Activated naive CD8-positive, alpha-beta T cell treated with anti-CD3 and anti-CD28 coated beads, Interleukin-2, amount 10 ng/mL, durations not matched to agents 7 days and 5 days (primary cell): ENCODE results near the gene LYRM7. TPM values are rescaled to one million over a fixed set of nuclear protein-coding genes. Genes with fewer than 3 reads are reported as not detected.
"Not testable (repeated sequence)": the region's sequence is repeated elsewhere in the genome, so short reads cannot be mapped to it uniquely, and the experiment has no call there.

Experiments used
- ATAC-seq: fragments of 150-1000 bp; cut with Tn5 transposase; one replicate; pipeline ENCODE4 v1.10.0; 2021; ENCODE audit warnings: low read depth, moderate library complexity
- POLR2A ChIA-PET: fragments of 350-600 bp; sonication (Branson Sonifier 250); formaldehyde crosslinking; loops from one replicate; lab custom pipeline; 2021; ENCODE audit warnings: antibody characterized with exemption; lab: Charles Lee
- DNase-seq: peaks from one replicate; pipeline ENCODE4 v3.0.0; 2021
- H3K27ac Mint-ChIP-seq: one replicate; pipeline ENCODE4 v1.8.0; 2022; ENCODE audit warnings: mild to moderate bottlenecking, mixed read lengths
- H3K27me3 Mint-ChIP-seq: one replicate; pipeline ENCODE4 v1.8.0; 2022; ENCODE audit warnings: mild to moderate bottlenecking, moderate library complexity, mixed read lengths
- H3K36me3 Mint-ChIP-seq: one replicate; pipeline ENCODE4 v1.8.0; 2021; ENCODE audit warnings: mild to moderate bottlenecking, mixed read lengths
- H3K4me1 Mint-ChIP-seq: one replicate; pipeline ENCODE4 v1.8.0; 2021; ENCODE audit warnings: mixed read lengths
- H3K4me3 Mint-ChIP-seq: one replicate; pipeline ENCODE4 v1.8.0; 2022; ENCODE audit warnings: mild to moderate bottlenecking, moderate library complexity, mixed read lengths
- H3K9me3 Mint-ChIP-seq: one replicate; pipeline ENCODE4 v1.8.0; 2021; ENCODE audit warnings: mixed read lengths
- total RNA-seq, 2 experiments: library from RNA; stranded (reverse); gene quantifications; one replicate each; pipeline ENCODE4 v1.2.3, GENCODE V29; 2021

Gene LYRM7
- total RNA-seq, result 10 to 100 TPM; 15.0 to 18.2 TPM

- peaks cover 39% of the 10 kb centered on the region for H3K4me1 Mint-ChIP-seq
- H3K9me3 Mint-ChIP-seq, result no peaks in the 10 kb centered on the region
- H3K4me3 Mint-ChIP-seq, result peak within 1 kb of the TSS; percentile 97
- POLR2A ChIA-PET, result interaction anchor here (1.0 to 1.4 kb wide), 6 partner anchors 53 to 95 kb away, joined by 3 to 5 read pairs (median 4); partner anchors contain the start of gene CDC42SE2
- H3K36me3 Mint-ChIP-seq, result peaks cover 2% of the 10 kb centered on the region
- H3K27me3 Mint-ChIP-seq, result no peaks in the 10 kb centered on the region
- DNase-seq (peak; percentile 83), ATAC-seq (peak; percentile 96)
- H3K27ac Mint-ChIP-seq, result peak within 1 kb of the TSS; percentile 94
Observed at GRCh38 chr5:131170540-131171275, at the start of gene LYRM7. Gene LYRM7 (plus strand): TSS chr5:131170944. CDS start chr5:131171021, 77 bp downstream.

- DNase-seq, H3K4me3 Mint-ChIP-seq, H3K4me1 Mint-ChIP-seq, ATAC-seq, H3K27me3 Mint-ChIP-seq, POLR2A ChIA-PET, H3K36me3 Mint-ChIP-seq, H3K27ac Mint-ChIP-seq: not testable (repeated sequence)
- peaks cover 14% of the 10 kb centered on the region for H3K9me3 Mint-ChIP-seq
Observed at GRCh38 chr5:131127244-131127643, 43.5 kb upstream of the LYRM7 start.

GRCh38 chr5:131129306-131129705, 41.4 kb upstream of the LYRM7 start:
- H3K4me1 Mint-ChIP-seq, result no peaks in the 10 kb centered on the region
- DNase-seq (no peak), ATAC-seq (no peak)
- H3K27me3 Mint-ChIP-seq, result no peaks in the 10 kb centered on the region
- H3K36me3 Mint-ChIP-seq, result no peaks in the 10 kb centered on the region
- no peak overlapping the region for H3K27ac Mint-ChIP-seq
- POLR2A ChIA-PET, result no interaction called here
- peaks cover 14% of the 10 kb centered on the region for H3K9me3 Mint-ChIP-seq
- H3K4me3 Mint-ChIP-seq, result no peak overlapping the region

GRCh38 chr5:131133091-131133490, 37.7 kb upstream of the LYRM7 start:
- POLR2A ChIA-PET, H3K36me3 Mint-ChIP-seq, H3K4me1 Mint-ChIP-seq, H3K27ac Mint-ChIP-seq, ATAC-seq, H3K4me3 Mint-ChIP-seq, H3K27me3 Mint-ChIP-seq, DNase-seq: not testable (repeated sequence)
- H3K9me3 Mint-ChIP-seq, result peaks cover 10% of the 10 kb centered on the region

GRCh38 chr5:131138406-131138805, 32.3 kb upstream of the LYRM7 start:
- H3K27ac Mint-ChIP-seq, ATAC-seq: not testable (repeated sequence)

GRCh38 chr5:131139321-131139720, 31.4 kb upstream of the LYRM7 start:
- Mint-ChIP-seq H3K4me3 (no peak overlapping the region), H3K4me1 (no peaks in the 10 kb centered on the region), H3K27ac (no peak overlapping the region), H3K27me3 (peaks cover 2% of the 10 kb centered on the region), H3K9me3 (peaks cover 8% of the 10 kb centered on the region), H3K36me3 (peaks cover 2% of the 10 kb centered on the region)
- ATAC-seq (no peak), DNase-seq (no peak)
- POLR2A ChIA-PET, result no interaction called here

More at GRCh38 chr5:131138406-131138805, 32.3 kb upstream of the LYRM7 start:
- H3K4me1 Mint-ChIP-seq, POLR2A ChIA-PET, H3K9me3 Mint-ChIP-seq, H3K4me3 Mint-ChIP-seq, DNase-seq, H3K27me3 Mint-ChIP-seq, H3K36me3 Mint-ChIP-seq: not testable (repeated sequence)

- DNase-seq (no peak), ATAC-seq (no peak)
- no peak overlapping the region for H3K4me3 Mint-ChIP-seq
- H3K27ac Mint-ChIP-seq, result no peak overlapping the region
- POLR2A ChIA-PET, result no interaction called here
- H3K4me1 Mint-ChIP-seq, result no peaks in the 10 kb centered on the region
- H3K27me3 Mint-ChIP-seq, result no peaks in the 10 kb centered on the region
- peaks cover 4% of the 10 kb centered on the region for H3K9me3 Mint-ChIP-seq
- peaks cover 2% of the 10 kb centered on the region for H3K36me3 Mint-ChIP-seq
Observed at GRCh38 chr5:131142970-131143617, 27.6 kb upstream of the LYRM7 start.

- H3K4me3 Mint-ChIP-seq, result no peak overlapping the region
- DNase-seq, result no peak
- no peak overlapping the region for H3K27ac Mint-ChIP-seq
- peaks cover 4% of the 10 kb centered on the region for H3K9me3 Mint-ChIP-seq
- no peaks in the 10 kb centered on the region for H3K27me3 Mint-ChIP-seq
- no peak for ATAC-seq
- H3K4me1 Mint-ChIP-seq, result no peaks in the 10 kb centered on the region
- POLR2A ChIA-PET, result no interaction called here
- H3K36me3 Mint-ChIP-seq, result no peaks in the 10 kb centered on the region
Observed at GRCh38 chr5:131147258-131147657, 23.5 kb upstream of the LYRM7 start.

GRCh38 chr5:131148835-131149234, 21.9 kb upstream of the LYRM7 start:
- DNase-seq (no peak), ATAC-seq (no peak)
- no peak overlapping the region for H3K27ac Mint-ChIP-seq
- no peaks in the 10 kb centered on the region for H3K27me3 Mint-ChIP-seq
- H3K9me3 Mint-ChIP-seq, result peaks cover 4% of the 10 kb centered on the region
- peaks cover 4% of the 10 kb centered on the region for H3K36me3 Mint-ChIP-seq
- POLR2A ChIA-PET, result no interaction called here
- no peak overlapping the region for H3K4me3 Mint-ChIP-seq
- no peaks in the 10 kb centered on the region for H3K4me1 Mint-ChIP-seq

GRCh38 chr5:131150408-131150807, 20.3 kb upstream of the LYRM7 start:
- DNase-seq (no peak), ATAC-seq (no peak)
- POLR2A ChIA-PET, result no interaction called here
- Mint-ChIP-seq H3K36me3 (peaks cover 8% of the 10 kb centered on the region), H3K27ac (no peak overlapping the region), H3K9me3 (peaks cover 2% of the 10 kb centered on the region), H3K4me3 (no peak overlapping the region), H3K27me3 (no peaks in the 10 kb centered on the region), H3K4me1 (no peaks in the 10 kb centered on the region)

GRCh38 chr5:131151216-131151615, 19.5 kb upstream of the LYRM7 start:
- H3K4me3 Mint-ChIP-seq, result no peak overlapping the region
- DNase-seq (no peak), ATAC-seq (no peak)
- no peaks in the 10 kb centered on the region for H3K9me3 Mint-ChIP-seq
- no peak overlapping the region for H3K27ac Mint-ChIP-seq
- H3K27me3 Mint-ChIP-seq, result no peaks in the 10 kb centered on the region
- peaks cover under 1% of the 10 kb centered on the region for H3K4me1 Mint-ChIP-seq
- POLR2A ChIA-PET, result no interaction called here
- H3K36me3 Mint-ChIP-seq, result peaks cover 11% of the 10 kb centered on the region

GRCh38 chr5:131156385-131156784, 14.4 kb upstream of the LYRM7 start:
- no peaks in the 10 kb centered on the region for H3K27me3 Mint-ChIP-seq
- POLR2A ChIA-PET, result no interaction called here
- no peak for ATAC-seq
- no peak for DNase-seq
- H3K4me3 Mint-ChIP-seq, result no peak overlapping the region
- no peaks in the 10 kb centered on the region for H3K9me3 Mint-ChIP-seq
- peaks cover 54% of the 10 kb centered on the region for H3K36me3 Mint-ChIP-seq
- H3K4me1 Mint-ChIP-seq, result peaks cover 18% of the 10 kb centered on the region
- H3K27ac Mint-ChIP-seq, result no peak overlapping the region

- DNase-seq (no peak), ATAC-seq (no peak)
- H3K36me3 Mint-ChIP-seq, result peaks cover 58% of the 10 kb centered on the region
- H3K27me3 Mint-ChIP-seq, result no peaks in the 10 kb centered on the region
- POLR2A ChIA-PET, result no interaction called here
- H3K9me3 Mint-ChIP-seq, result no peaks in the 10 kb centered on the region
- H3K4me1 Mint-ChIP-seq, result peaks cover 23% of the 10 kb centered on the region
- no peak overlapping the region for H3K27ac Mint-ChIP-seq
- no peak overlapping the region for H3K4me3 Mint-ChIP-seq
Observed at GRCh38 chr5:131156957-131157356, 13.8 kb upstream of the LYRM7 start.

- POLR2A ChIA-PET, result no interaction called here
- Mint-ChIP-seq H3K4me1 (peaks cover 37% of the 10 kb centered on the region), H3K27ac (no peak overlapping the region), H3K9me3 (no peaks in the 10 kb centered on the region), H3K27me3 (no peaks in the 10 kb centered on the region), H3K4me3 (no peak overlapping the region), H3K36me3 (peaks cover 64% of the 10 kb centered on the region)
- no peak for ATAC-seq
- DNase-seq, result no peak
Observed at GRCh38 chr5:131160134-131160533, 10.6 kb upstream of the LYRM7 start.
